GM12891 (cell line): ENCODE results near the gene RCBTB2.

Experiments
- PAX5 ChIP-seq: IDR thresholded peaks from 2 replicates; pipeline ENCODE4 v1.6.1; 2011; ENCODE audit warnings: low read length, moderate library complexity, mild to moderate bottlenecking; ENCODE audit not compliant: insufficient read depth, severe bottlenecking
- POLR2A ChIP-seq: IDR thresholded peaks from 2 replicates; pipeline ENCODE4 v1.6.1; 2011; ENCODE audit warnings: low read depth, low read length, control low read depth
- POLR2AphosphoS5 ChIP-seq: IDR thresholded peaks from 2 replicates; pipeline ENCODE4 v1.6.1; 2011; ENCODE audit warnings: low read depth, low read length, control low read depth
- SPI1 ChIP-seq: IDR thresholded peaks from 2 replicates; pipeline ENCODE4 v1.6.1; 2011; ENCODE audit warnings: low read depth, low read length, control low read depth
- TAF1 ChIP-seq: IDR thresholded peaks from 2 replicates; pipeline ENCODE4 v1.6.1; 2011; ENCODE audit warnings: low read depth, low read length, control low read depth

GRCh38 chr13:48536621-48537250, 3.9 kb upstream of the RCBTB2 start:
- TF ChIP-seq TAF1: no peak
- no peak for TF ChIP-seq POLR2A
- no peak for TF ChIP-seq POLR2AphosphoS5
- TF ChIP-seq PAX5: no peak
- no peak for TF ChIP-seq SPI1
